ENCODE results near the gene TCP10L.
"Not testable (repeated sequence)": the region's sequence is repeated elsewhere in the genome, so short reads cannot be mapped to it uniquely, and the experiment has no call there.

Gene TCP10L

DNA sequence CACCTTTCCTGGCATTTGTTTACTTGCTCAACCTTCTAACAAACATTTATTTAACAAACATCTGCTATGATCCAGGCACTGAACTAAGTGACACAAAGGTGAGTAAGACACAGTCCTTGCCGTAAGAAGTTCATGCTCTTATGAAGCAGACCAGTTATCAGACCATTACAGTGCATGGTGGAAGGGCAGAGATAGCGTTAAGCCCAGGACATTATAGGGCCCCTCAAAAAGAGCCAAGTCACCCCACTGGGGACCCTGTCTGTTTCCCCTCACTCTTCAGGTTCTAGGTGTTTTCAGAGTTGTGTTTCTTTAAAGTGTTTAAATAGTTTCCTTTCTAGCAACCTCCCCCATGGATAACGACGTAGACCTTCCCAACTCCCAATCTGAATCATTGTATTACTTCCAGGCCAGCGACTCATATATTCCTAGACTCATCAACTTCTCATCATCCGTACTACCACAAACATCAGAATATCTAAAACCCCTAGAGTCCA lies 39.3 kb downstream of the TCP10L start:
- no peaks in the 10 kb centered on the region for H3K36me3 ChIP-seq
- H3K27ac ChIP-seq: no peak overlapping the region
- no peak overlapping the region for H3K4me3 ChIP-seq (ENCODE audit: low read depth, low read length)
- H3K27me3 ChIP-seq (ENCODE audit: insufficient read depth, low read depth, severe bottlenecking): no peaks in the 10 kb centered on the region
- H3K9me3 ChIP-seq (ENCODE audit: severe bottlenecking): peaks cover 3% of the 10 kb centered on the region
- TF ChIP-seq, protein P1, sequence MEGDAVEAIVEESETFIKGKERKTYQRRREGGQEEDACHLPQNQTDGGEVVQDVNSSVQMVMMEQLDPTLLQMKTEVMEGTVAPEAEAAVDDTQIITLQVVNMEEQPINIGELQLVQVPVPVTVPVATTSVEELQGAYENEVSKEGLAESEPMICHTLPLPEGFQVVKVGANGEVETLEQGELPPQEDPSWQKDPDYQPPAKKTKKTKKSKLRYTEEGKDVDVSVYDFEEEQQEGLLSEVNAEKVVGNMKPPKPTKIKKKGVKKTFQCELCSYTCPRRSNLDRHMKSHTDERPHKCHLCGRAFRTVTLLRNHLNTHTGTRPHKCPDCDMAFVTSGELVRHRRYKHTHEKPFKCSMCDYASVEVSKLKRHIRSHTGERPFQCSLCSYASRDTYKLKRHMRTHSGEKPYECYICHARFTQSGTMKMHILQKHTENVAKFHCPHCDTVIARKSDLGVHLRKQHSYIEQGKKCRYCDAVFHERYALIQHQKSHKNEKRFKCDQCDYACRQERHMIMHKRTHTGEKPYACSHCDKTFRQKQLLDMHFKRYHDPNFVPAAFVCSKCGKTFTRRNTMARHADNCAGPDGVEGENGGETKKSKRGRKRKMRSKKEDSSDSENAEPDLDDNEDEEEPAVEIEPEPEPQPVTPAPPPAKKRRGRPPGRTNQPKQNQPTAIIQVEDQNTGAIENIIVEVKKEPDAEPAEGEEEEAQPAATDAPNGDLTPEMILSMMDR (IDR thresholded peaks at IDR 0.05; ENCODE audit: low read depth, low read length): no peak
- no peak for DNase-seq

DNA sequence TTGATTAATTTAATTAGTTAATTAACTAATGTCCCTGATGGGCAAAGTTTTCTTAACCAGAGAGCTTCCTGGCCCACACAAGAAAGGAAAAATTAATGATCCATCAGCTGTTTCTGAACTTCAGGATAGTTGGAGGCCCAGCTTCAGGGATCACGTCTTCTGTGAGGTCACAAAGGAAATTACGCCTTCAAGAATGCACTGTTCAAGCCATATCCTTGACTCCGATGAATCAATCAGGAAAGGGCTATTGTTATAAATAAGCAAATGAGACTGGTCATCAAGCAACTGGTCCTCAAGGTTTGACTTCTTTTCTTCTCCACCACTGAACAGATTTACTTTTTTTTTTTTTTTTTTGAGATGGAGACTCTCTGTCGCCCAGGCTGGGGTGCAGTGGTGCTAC lies 40.6 kb downstream of the TCP10L start:
- Histone ChIP-seq H3K36me3 (no peaks in the 10 kb centered on the region), H3K4me3 (ENCODE audit: low read depth, low read length) (no peak overlapping the region), H3K27ac (no peak overlapping the region), H3K9me3 (ENCODE audit: severe bottlenecking) (peaks cover 3% of the 10 kb centered on the region), H3K27me3 (ENCODE audit: insufficient read depth, low read depth, severe bottlenecking) (no peaks in the 10 kb centered on the region)
- TF ChIP-seq, protein P1 (IDR thresholded peaks at IDR 0.05; ENCODE audit: low read depth, low read length): no peak
- DNase-seq: no peak

DNA sequence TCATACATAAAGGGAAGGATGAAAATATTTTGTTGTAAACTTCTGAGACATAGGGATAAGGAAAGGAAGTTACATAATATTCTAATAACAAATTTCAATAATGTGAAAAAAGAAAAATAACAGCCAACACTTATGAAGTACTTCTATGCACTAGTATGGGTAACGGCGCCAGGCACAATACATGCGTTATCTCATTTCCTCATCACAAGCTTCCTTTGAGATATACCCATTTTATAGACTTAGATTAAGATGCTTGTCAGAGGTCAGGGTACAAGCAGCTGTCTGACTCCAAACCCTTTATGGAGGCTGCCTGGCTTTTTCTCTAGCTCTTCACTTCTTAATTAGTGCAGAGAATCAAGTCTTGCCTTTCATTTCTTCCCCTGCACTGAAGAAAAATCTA lies 41.3 kb downstream of the TCP10L start:
- TF ChIP-seq, protein P1 (IDR thresholded peaks at IDR 0.05; ENCODE audit: low read depth, low read length): no peak
- H3K9me3 ChIP-seq (ENCODE audit: severe bottlenecking): peaks cover 3% of the 10 kb centered on the region
- no peaks in the 10 kb centered on the region for H3K36me3 ChIP-seq
- no peak for DNase-seq
- no peak overlapping the region for H3K4me3 ChIP-seq (ENCODE audit: low read depth, low read length)
- H3K27ac ChIP-seq: no peak overlapping the region
- H3K27me3 ChIP-seq (ENCODE audit: insufficient read depth, low read depth, severe bottlenecking): no peaks in the 10 kb centered on the region

DNA sequence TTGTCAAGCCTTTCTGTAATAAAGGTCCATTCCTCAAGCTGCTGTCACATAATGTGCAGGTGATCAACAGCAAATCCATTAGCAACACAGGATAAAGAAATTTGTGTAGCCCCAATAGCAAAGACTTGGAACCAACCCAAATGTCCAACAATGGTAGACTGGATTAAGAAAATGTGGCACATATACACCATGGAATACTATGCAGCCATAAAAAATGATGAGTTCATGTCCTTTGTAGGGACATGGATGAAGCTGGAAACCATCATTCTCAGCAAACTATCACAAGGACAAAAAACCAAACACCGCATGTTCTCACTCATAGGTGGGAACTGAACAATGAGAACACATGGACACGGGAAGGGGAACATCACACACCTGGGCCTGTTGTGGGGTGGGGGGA lies 42.3 kb downstream of the TCP10L start:
- not testable (repeated sequence) for H3K4me3 ChIP-seq (ENCODE audit: low read depth, low read length); H3K9me3 ChIP-seq (ENCODE audit: severe bottlenecking); H3K27me3 ChIP-seq (ENCODE audit: insufficient read depth, low read depth, severe bottlenecking); H3K36me3 ChIP-seq; DNase-seq; H3K27ac ChIP-seq

DNA sequence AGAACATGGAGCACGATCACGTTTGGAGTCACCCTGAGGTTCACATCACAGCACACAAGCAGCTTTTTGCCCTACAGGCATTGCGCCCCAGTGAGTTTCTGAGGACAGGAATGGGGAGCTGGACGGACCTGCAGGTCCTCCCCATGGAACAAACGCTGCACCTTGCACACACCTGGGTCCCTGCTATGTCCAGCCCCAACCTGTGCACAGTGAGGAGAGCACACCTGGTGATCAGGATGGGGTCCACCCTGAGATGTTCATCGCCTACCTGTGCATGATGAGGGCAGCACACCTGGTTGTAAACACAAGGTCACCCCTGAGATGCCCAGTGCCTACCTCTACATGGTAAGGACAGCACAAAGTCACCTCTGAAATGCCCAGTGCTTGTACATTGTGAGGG lies 45.9 kb downstream of the TCP10L start:
- no peaks in the 10 kb centered on the region for H3K27me3 ChIP-seq (ENCODE audit: insufficient read depth, low read depth, severe bottlenecking)
- H3K9me3 ChIP-seq (ENCODE audit: severe bottlenecking): peaks cover 3% of the 10 kb centered on the region
- TF ChIP-seq, protein P1 (IDR thresholded peaks at IDR 0.05; ENCODE audit: low read depth, low read length): no peak
- no peak overlapping the region for H3K27ac ChIP-seq
- no peaks in the 10 kb centered on the region for H3K36me3 ChIP-seq
- DNase-seq: no peak
- no peak overlapping the region for H3K4me3 ChIP-seq (ENCODE audit: low read depth, low read length)

DNA sequence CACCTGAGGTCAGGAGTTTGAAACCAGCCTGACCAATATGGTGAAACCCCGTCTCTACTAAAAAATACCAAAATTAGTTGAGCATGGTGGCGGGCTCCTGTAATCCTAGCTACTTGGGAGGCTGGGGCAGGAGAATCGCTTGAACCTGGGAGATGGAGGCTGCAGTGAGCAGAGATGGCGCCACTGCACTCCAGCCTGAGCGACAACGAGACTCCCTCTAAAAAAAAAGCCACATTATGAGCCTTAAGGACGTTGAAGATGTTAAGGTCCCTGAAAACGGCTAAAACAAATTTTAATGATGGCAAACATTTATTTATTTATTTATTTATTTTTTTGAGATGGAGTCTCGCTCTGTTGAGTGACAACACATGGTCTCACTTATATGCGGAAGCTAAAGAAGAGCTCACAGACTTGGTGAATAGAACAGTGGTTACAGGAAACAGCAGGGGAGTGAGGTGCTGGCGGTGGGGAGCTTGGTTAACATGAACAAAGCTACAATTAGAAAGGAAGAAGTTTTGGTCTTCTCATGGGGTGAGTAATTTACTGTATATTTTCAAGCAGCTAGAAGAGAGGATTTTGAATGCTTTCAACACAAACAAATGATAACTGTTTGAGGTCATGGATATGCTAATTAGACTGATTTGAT lies 47.1 kb downstream of the TCP10L start:
- no peak overlapping the region for H3K27ac ChIP-seq
- no peaks in the 10 kb centered on the region for H3K27me3 ChIP-seq (ENCODE audit: insufficient read depth, low read depth, severe bottlenecking)
- H3K36me3 ChIP-seq: no peaks in the 10 kb centered on the region
- H3K4me3 ChIP-seq (ENCODE audit: low read depth, low read length): no peak overlapping the region
- TF ChIP-seq, protein P1 (IDR thresholded peaks at IDR 0.05; ENCODE audit: low read depth, low read length): no peak
- DNase-seq: no peak
- H3K9me3 ChIP-seq (ENCODE audit: severe bottlenecking): peaks cover 3% of the 10 kb centered on the region

All from WERI-Rb-1 (cell line).